Liver (tissue), 3 donors: ENCODE data around the gene ANKS3.

Experiments
- CTCF ChIP-seq: fragments of 150-350 bp; IDR thresholded peaks from 2 replicates; pipeline ENCODE4 v1.5.1; 2017; ENCODE audit warnings: improper control_type of control experiment, low read depth, low read length; ENCODE audit not compliant: missing input control
- GABPA ChIP-seq, 2 donors: IDR thresholded peaks in 1 of 2; conservative IDR thresholded peaks in 1 of 2; 2 replicates each; pipeline ENCODE4 v1.6.1; 2016; ENCODE audit warnings: antibody characterized with exemption in 2 of 2, mild to moderate bottlenecking in 1 of 2, moderate library complexity in 1 of 2
- donor health status: healthy.
- donor health status: healthy.

- TF ChIP-seq CTCF, result no peak
- TF ChIP-seq GABPA (IDR thresholded peaks at IDR 0.05 in 1 of 2, conservative IDR thresholded peaks at IDR 0.05 in 1 of 2), result no peak
Observed at GRCh38 chr16:4772351-4772750, 38.3 kb upstream of the ANKS3 start.
